ENCODE results near the gene SATL1.

- TF ChIP-seq, protein P1, sequence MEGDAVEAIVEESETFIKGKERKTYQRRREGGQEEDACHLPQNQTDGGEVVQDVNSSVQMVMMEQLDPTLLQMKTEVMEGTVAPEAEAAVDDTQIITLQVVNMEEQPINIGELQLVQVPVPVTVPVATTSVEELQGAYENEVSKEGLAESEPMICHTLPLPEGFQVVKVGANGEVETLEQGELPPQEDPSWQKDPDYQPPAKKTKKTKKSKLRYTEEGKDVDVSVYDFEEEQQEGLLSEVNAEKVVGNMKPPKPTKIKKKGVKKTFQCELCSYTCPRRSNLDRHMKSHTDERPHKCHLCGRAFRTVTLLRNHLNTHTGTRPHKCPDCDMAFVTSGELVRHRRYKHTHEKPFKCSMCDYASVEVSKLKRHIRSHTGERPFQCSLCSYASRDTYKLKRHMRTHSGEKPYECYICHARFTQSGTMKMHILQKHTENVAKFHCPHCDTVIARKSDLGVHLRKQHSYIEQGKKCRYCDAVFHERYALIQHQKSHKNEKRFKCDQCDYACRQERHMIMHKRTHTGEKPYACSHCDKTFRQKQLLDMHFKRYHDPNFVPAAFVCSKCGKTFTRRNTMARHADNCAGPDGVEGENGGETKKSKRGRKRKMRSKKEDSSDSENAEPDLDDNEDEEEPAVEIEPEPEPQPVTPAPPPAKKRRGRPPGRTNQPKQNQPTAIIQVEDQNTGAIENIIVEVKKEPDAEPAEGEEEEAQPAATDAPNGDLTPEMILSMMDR (IDR thresholded peaks at IDR 0.05): peak; percentile 71; the same call in 1 of the 2 replicates
- TF ChIP-seq, protein P2, sequence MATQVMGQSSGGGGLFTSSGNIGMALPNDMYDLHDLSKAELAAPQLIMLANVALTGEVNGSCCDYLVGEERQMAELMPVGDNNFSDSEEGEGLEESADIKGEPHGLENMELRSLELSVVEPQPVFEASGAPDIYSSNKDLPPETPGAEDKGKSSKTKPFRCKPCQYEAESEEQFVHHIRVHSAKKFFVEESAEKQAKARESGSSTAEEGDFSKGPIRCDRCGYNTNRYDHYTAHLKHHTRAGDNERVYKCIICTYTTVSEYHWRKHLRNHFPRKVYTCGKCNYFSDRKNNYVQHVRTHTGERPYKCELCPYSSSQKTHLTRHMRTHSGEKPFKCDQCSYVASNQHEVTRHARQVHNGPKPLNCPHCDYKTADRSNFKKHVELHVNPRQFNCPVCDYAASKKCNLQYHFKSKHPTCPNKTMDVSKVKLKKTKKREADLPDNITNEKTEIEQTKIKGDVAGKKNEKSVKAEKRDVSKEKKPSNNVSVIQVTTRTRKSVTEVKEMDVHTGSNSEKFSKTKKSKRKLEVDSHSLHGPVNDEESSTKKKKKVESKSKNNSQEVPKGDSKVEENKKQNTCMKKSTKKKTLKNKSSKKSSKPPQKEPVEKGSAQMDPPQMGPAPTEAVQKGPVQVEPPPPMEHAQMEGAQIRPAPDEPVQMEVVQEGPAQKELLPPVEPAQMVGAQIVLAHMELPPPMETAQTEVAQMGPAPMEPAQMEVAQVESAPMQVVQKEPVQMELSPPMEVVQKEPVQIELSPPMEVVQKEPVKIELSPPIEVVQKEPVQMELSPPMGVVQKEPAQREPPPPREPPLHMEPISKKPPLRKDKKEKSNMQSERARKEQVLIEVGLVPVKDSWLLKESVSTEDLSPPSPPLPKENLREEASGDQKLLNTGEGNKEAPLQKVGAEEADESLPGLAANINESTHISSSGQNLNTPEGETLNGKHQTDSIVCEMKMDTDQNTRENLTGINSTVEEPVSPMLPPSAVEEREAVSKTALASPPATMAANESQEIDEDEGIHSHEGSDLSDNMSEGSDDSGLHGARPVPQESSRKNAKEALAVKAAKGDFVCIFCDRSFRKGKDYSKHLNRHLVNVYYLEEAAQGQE (IDR thresholded peaks at IDR 0.05; ENCODE audit: insufficient read depth in 1 of 2, low read depth in 2 of 2, low read length in 1 of 2): no peak
- no peak for TF ChIP-seq TCF7L2 (IDR thresholded peaks at IDR 0.05; ENCODE audit: low read depth, low read length)
- no peak for TF ChIP-seq POLR2AphosphoS5 (IDR thresholded peaks at IDR 0.05; ENCODE audit: low read depth, low read length)
- TF ChIP-seq SIN3A (IDR thresholded peaks at IDR 0.05; ENCODE audit: borderline replicate concordance, insufficient read depth, low read depth, low read length): no peak
These were observed 132.2 kb downstream of the SATL1 start for GRCh38 chrX:85111347-85111746.

All from Panc1 (cell line).